ENCODE measurements around the gene LMTK3.

GRCh38 chr19:48470856-48471255 lies 40.8 kb downstream of the LMTK3 start:
- no peak for TF ChIP-seq CTCF (IDR thresholded peaks at IDR 0.05)
- no peak for TF ChIP-seq POLR2AphosphoS5 (IDR thresholded peaks at IDR 0.05)
- no peak for TF ChIP-seq EP300 (IDR thresholded peaks at IDR 0.05)
